ENCODE results near the gene ACKR3. TPM values are rescaled to one million over a fixed set of nuclear protein-coding genes. Genes with fewer than 3 reads are reported as not detected.

ACKR3 gene
- total RNA-seq, 1 experiment from 2014 or later, result 19.6 TPM

GRCh38 chr2:236568922-236569572, 578 bp upstream of the ACKR3 start:
- no peaks in the 10 kb centered on the region for H3K36me3 ChIP-seq (ENCODE audit: low read depth)
- H4K20me1 ChIP-seq (ENCODE audit: insufficient read depth), result no peaks in the 10 kb centered on the region; the same call in 1 of the 2 replicates
- no peaks in the 10 kb centered on the region for H3F3A ChIP-seq (ENCODE audit: insufficient read depth, low read depth)
- peaks cover 48% of the 10 kb centered on the region for H3K27me3 ChIP-seq (ENCODE audit: insufficient read depth, low read depth)
- H3K9me2 ChIP-seq (ENCODE audit: insufficient read depth), result no peaks in the 10 kb centered on the region
- H3K4me3 ChIP-seq, result peak overlapping the region; percentile 58; the same call in 1 of the 2 replicates
- no peaks in the 10 kb centered on the region for H3K9me3 ChIP-seq (ENCODE audit: insufficient read depth, low read depth)
- H2AFZ ChIP-seq, result 0 out of 2 replicates have a peak overlapping the region, but pooled peaks have one; percentile 13
- ChIA-PET CTCF (interaction anchor here (0.6 to 1.6 kb wide), 3 partner anchors 56 to 456 kb away, joined by 4 to 12 read pairs (median 4); no protein-coding TSS in a partner anchor), POLR2A (ENCODE audit: unreplicated experiment) (interaction anchor here (0.6 to 0.7 kb wide), 2 partner anchors 11 to 43 kb away, joined by 4 read pairs; no protein-coding TSS in a partner anchor)
- no peak overlapping the region for H3K27ac ChIP-seq
- peaks cover 11% of the 10 kb centered on the region; the same call in 1 of the 2 replicates for H3K4me1 ChIP-seq (replicated peaks; ENCODE audit: insufficient read depth)
- H3K79me2 ChIP-seq (ENCODE audit: low read depth), result no peaks in the 10 kb centered on the region
- peak overlapping the region; percentile 86 for H3K4me2 ChIP-seq
- TF ChIP-seq EZH2 (IDR thresholded peaks at IDR 0.05; ENCODE audit: low read depth) (no peak), CTCF (conservative IDR thresholded peaks at IDR 0.05) (no peak)
- intact Hi-C loops (cut with micrococcal nuclease; ENCODE audit: unreplicated experiment), result loop anchor here (2.0 to 5.0 kb wide), 3 partner anchors 57 to 216 kb away; no protein-coding TSS in a partner anchor
- no TSS peak for BruUV-seq (replicated peaks)
- DNase-seq, result no peak

- intact Hi-C loops (cut with micrococcal nuclease; ENCODE audit: unreplicated experiment), result no loop called here
- POLR2A ChIA-PET (ENCODE audit: unreplicated experiment), result interaction anchor here (0.5 to 0.7 kb wide), 5 partner anchors 10 to 299 kb away, joined by 3 to 10 read pairs (median 7); no protein-coding TSS in a partner anchor
These were observed 650 bp downstream of the ACKR3 start for GRCh38 chr2:236570081-236570868.

More at GRCh38 chr2:236570081-236570868, 650 bp downstream of the ACKR3 start:
- peaks cover 56% of the 10 kb centered on the region for H3K27me3 ChIP-seq (ENCODE audit: insufficient read depth, low read depth)
- H2AFZ ChIP-seq, result no peak overlapping the region
- peak overlapping the region; percentile 58 for H3K4me3 ChIP-seq
- CTCF ChIA-PET, result interaction anchor here (0.9 to 1.6 kb wide), 2 partner anchors 58 to 72 kb away, joined by 3 to 12 read pairs; no protein-coding TSS in a partner anchor
- no peaks in the 10 kb centered on the region for H3F3A ChIP-seq (ENCODE audit: insufficient read depth, low read depth)
- TSS peak; percentile 71 for BruUV-seq (replicated peaks)
- H3K9me3 ChIP-seq (ENCODE audit: insufficient read depth, low read depth), result no peaks in the 10 kb centered on the region
- no peaks in the 10 kb centered on the region; the same call in 1 of the 2 replicates for H4K20me1 ChIP-seq (ENCODE audit: insufficient read depth)
- no peak overlapping the region for H3K27ac ChIP-seq
- TF ChIP-seq EZH2 (IDR thresholded peaks at IDR 0.05; ENCODE audit: low read depth), result no peak
- TF ChIP-seq CTCF (conservative IDR thresholded peaks at IDR 0.05), result no peak
- H3K9me2 ChIP-seq (ENCODE audit: insufficient read depth), result no peaks in the 10 kb centered on the region
- peak overlapping the region; percentile 86 for H3K4me2 ChIP-seq
- no peaks in the 10 kb centered on the region for H3K36me3 ChIP-seq (ENCODE audit: low read depth)
- H3K4me1 ChIP-seq (replicated peaks; ENCODE audit: insufficient read depth), result peaks cover 11% of the 10 kb centered on the region; the same call in 1 of the 2 replicates
- H3K79me2 ChIP-seq (ENCODE audit: low read depth), result no peaks in the 10 kb centered on the region
- DNase-seq, result no peak
